ENCODE results near the gene MIEN1.

DNA sequence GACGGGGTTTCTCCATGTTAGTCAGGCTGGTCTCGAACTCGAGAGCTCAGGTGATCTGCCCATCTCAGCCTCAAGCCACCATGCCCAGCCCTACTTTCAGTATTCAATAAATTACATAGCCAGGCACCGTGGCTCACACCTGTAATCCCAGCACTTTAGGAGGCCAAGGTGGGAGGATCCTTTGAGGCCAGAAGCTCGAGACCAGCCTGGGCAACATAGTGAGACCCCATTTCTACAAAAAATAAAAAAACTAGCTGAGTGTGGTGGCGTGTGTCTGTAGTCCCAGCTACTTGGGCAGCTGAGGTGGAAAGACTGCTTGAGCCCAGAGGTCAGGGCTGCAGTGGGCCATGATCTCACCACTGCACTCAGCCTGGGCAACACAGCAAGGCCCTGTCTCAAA lies 8.2 kb downstream of the MIEN1 start:
- TF ChIP-seq, protein P1, sequence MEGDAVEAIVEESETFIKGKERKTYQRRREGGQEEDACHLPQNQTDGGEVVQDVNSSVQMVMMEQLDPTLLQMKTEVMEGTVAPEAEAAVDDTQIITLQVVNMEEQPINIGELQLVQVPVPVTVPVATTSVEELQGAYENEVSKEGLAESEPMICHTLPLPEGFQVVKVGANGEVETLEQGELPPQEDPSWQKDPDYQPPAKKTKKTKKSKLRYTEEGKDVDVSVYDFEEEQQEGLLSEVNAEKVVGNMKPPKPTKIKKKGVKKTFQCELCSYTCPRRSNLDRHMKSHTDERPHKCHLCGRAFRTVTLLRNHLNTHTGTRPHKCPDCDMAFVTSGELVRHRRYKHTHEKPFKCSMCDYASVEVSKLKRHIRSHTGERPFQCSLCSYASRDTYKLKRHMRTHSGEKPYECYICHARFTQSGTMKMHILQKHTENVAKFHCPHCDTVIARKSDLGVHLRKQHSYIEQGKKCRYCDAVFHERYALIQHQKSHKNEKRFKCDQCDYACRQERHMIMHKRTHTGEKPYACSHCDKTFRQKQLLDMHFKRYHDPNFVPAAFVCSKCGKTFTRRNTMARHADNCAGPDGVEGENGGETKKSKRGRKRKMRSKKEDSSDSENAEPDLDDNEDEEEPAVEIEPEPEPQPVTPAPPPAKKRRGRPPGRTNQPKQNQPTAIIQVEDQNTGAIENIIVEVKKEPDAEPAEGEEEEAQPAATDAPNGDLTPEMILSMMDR (IDR thresholded peaks at IDR 0.05), result no peak
- TF ChIP-seq POLR2AphosphoS5 (IDR thresholded peaks at IDR 0.05), result no peak
- TF ChIP-seq POLR2A (IDR thresholded peaks at IDR 0.05), result no peak
- no peak for TF ChIP-seq EP300 (IDR thresholded peaks at IDR 0.05; ENCODE audit: low read depth)

All from transverse colon (tissue), 4 donors.